GM18870 (cell line): ENCODE measurements around the gene DYNLRB1.
"Not testable (repeated sequence)": the region's sequence is repeated elsewhere in the genome, so short reads cannot be mapped to it uniquely, and the experiment has no call there.

Source experiments
- ATAC-seq: cut with Tn5 transposase; IDR thresholded peaks from one replicate; pipeline ENCODE4 v1.9.1; 2021; ENCODE audit warnings: moderate library complexity; ENCODE audit not compliant: unreplicated experiment

Gene DYNLRB1

GRCh38 chr20:34511891-34512265, 4.3 kb upstream of the DYNLRB1 start:
- no peak for ATAC-seq

- ATAC-seq, result no peak
Measured at GRCh38 chr20:34512266-34512954, 3.8 kb upstream of the DYNLRB1 start.

DNA sequence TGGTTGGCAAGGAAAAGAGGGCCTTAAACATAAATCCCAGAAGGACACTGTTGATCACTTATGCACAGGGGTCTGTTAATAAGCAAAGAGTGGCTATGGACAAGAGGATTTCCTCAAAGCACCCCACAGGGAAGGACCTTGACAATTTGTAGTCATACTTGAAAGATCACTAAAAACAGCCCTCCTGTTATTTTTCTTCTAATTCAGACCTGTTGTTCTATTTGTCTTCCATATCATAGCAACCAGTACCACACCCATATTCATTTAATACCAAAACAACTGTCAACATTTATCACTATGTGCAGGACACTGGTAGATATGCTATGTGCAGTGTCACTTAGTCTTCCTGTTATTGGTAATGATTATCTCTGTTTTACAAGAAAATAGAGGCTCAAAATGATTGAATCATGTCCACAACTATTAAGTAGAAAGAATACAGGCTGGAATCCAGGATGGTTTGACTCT, 3.2 kb upstream of the DYNLRB1 start:
- no peak for ATAC-seq

DNA sequence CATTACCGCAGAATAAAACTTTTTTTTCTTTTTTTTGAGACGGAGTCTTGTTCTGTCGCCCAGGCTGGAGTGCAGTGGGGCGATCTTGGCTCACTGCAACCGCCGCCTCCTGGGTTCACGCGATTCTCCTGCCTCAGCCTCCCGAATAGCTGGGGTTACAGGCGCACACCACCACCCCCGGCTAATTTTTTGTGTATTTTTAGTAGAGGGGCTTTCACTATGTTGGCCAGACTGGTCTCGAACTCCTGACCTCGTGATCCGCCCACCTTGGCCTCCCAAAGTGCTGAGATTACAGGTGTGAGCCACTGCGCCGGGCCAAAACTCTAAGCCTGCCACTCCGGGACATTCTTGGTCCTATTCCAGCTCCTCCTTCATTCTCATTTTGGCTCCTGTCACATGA, 2.2 kb upstream of the DYNLRB1 start:
- ATAC-seq, result not testable (repeated sequence)

- no peak for ATAC-seq
Measured at GRCh38 chr20:34514897-34515483, 1.2 kb upstream of the DYNLRB1 start.

DNA sequence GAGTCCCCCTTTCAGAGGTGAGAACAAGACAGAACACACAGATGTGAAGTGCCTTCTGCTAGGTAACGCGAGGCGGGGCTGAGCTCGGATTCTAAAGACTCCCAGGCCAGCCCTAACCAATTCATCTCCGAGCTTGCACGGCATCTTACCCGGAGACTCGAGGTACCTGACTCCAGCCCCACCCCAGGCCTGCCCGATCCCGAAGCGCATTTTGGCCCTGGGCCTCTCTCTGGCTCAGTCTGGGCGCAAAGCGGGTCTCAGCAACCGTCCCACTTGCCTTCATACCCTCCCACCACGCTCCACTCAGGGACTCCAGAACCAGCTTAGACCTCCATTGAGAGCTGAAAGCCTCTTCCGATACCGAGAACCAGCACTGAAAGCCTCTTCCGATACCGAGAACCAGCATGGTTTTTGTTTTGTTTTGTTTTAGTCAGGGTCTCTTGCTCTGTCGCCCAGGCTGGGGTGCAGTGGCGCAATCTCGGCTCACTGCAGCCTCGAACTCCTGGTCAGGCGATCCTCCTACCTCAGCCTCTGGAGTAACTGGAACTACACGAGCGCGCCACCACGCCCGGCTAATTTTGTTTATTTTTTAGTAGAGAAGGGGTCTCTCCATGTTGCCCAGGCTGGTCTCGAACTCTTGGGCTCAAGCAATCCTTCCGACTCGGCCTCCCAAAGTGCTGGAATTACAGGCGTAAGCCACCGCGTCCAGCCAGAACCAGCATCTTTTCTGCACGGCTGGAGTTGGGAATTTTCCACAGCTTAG, 557 bp upstream of the DYNLRB1 start:
- peak; percentile 39 for ATAC-seq

DNA sequence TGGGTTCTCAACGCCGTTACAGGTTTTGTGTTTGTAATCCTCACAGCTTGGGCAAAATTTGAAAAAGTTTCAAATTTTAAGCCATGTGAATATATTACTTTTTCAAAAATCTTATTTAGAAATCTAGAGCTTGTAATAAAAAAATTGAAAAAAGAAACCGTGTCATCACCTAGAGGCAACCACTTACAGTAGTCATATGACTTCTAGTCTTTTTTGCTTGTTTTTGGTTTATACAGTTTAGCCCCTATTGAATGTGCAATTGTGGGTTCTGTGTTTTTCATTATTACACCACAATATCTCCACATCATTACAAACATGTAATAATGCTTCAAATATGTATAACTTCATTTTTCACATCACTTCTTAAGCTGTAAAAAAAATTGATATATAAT, 888 bp downstream of the DYNLRB1 start:
- no peak for ATAC-seq

DNA sequence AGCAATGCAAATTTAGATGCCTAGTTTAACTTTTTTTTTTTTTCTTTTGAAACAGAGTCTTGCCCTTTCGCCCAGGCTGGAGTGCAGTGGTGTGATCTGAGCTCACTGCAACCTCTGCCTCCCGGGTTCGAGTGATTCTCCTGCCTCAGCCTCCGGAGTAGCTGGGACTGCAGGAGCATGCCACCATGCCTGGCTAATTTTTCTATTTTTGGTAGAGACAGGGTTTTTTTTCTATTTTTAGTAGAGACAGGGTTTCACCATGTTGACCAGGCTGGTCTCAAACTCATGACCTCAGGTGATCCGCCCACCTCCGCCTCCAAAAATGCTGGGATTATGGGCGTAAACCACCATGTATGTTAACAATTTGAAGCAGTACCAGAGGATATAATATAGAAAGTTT, 2.6 kb downstream of the DYNLRB1 start:
- ATAC-seq, result not testable (repeated sequence)

DNA sequence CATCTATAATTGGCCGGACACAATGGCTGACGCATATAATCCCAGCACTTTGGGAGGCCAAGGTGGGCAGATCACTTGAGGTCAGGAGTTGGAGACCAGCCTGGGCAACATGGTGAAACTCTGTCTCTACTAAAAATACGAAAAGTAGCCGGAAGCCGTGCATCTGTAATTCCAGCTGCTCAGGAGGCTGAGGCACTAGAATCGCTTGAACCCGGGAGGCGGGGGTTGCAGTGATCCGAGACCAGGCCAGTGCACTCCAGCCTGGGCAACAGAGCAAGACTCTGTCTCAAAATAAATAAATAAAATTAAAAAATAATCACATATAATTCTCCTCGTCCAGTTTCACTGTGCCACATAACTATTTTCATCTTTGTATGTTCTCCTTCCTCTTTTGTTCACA, 3.6 kb downstream of the DYNLRB1 start:
- not testable (repeated sequence) for ATAC-seq

DNA sequence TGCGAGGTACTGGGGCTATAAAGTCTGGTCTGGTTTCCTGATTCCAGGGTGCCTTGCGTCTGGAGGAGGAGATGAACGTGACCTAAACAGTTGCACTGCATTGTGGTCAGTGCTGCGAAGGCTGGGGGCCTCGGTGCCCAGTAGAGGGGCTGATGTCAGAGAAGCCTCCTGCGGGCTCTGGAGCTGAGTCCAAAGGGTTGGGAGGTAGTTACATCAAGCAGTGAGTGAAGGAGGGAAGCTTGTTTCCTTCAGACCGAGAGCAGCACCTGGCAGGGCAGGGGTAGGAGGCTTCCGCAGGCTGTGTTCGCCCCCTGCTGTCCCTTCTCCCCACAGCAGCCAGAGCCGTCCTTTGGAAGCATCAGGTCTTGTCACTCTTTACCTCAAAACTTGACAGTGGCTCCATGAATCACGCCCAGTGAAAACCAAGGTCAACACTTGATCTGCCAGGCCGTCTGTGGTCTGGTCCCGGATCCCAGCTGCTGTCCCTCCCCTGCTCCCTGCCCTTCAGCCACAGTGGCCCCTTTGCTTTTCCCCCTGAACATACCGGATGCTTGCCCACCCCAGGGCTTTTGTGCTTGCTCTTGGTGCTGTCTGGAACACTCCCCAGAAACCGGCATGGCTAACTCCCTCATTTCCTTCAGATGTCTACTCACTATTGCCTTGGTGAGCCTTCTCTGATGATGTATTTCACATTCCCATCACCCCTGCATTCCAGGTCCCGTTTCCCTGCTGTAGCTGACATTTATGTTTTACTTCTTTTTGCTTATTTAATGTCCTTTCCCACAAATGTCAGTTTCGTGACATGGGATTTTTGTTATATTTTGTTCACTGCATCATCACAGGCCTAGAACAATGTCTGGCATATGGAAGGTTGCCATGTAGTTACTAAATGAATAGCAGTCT, 7.0 kb downstream of the DYNLRB1 start:
- no peak for ATAC-seq

DNA sequence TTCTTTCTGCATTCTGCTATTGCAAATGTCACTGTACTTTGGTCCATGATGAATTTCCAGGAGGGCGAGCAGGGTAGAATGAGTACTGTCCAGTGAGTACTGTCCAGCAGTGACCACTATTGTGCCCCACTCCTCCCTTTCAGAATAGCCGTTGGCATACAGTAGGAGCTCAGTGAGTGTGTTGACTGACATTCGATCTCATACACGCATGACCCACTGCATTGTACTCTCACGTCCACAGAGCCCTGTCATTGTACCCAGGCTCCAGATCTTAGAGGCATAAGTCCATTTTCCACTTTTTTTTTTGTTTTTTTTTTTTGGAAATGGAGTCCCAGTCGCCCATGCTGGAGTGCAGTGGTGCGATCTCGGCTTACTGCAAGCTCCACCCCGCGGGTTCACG, 8.2 kb downstream of the DYNLRB1 start:
- ATAC-seq, result no peak

DNA sequence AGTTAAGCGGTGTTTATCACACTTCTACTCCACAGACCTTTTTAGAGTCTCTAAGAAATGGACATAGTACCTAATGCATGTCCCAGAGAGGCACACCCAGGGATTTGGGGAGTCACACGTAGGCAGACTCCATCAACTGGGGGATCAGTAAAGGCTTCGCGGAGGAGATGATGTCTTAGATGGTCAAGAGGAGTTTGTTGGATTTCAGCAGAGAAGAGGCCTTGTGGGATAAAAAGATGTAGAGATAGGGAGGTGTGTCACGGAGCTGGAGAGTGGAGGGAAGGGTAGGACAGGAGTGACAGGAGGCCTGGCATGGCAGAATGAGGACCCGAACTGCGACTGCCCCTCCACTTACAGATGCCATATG, 9.1 kb downstream of the DYNLRB1 start:
- ATAC-seq, result no peak

DNA sequence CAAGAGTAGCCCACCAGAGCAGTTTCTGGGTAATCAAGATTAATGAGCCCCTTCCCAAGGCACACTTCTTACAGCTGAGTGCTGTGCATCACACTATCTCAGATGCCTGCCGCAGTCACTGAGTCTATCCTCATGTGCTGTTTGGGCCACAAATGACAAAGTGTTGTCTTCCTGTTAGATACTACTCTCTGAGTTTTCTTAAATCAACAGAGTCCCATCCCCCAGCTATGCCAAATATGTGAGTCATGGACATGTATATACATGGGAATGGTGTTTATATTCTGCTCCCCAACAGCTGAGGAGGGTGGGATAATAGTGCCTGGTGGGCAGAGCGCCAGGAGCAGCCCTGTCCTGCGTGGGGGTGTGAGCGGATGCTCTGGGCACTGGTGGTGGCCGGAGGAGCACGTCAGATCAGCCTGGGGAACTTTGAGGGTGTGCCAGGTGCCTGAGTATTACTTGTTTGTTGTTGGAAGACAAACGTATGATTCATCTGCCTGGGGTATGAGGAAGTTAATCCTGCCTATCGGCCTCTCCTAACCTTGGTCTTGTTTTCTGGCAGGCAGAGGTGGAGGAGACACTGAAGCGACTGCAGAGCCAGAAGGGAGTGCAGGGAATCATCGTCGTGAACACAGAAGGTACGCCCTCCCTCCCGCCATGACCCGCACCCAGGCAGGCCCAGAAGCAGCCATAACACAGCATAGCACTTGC, 9.6 kb downstream of the DYNLRB1 start:
- ATAC-seq, result no peak

DNA sequence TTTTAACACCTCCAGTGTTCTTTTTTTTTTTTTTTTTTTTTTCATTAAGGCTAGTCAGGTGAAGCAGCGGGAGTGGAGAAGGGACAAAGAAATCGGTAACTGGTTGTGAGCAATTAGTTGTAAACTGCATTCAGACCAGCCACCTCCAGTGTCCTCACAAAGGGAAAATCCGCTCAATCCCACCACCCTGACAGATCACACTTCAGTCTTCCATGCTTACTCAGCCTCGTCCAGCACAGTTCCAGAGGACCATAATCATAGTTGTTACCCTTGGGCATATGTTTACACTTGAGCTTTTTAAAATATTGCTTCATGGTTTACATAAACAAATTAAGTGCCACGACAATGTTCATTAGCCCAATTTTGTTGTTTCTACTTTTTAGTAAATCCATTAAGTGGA, 10.2 kb downstream of the DYNLRB1 start:
- ATAC-seq, result no peak

GRCh38 chr20:34527016-34527415, 10.8 kb downstream of the DYNLRB1 start:
- ATAC-seq, result no peak

- no peak for ATAC-seq
Measured at GRCh38 chr20:34528921-34529297, 12.7 kb downstream of the DYNLRB1 start.

GRCh38 chr20:34529742-34530141, 13.5 kb downstream of the DYNLRB1 start:
- ATAC-seq, result no peak

- no peak for ATAC-seq
Measured at GRCh38 chr20:34530342-34530741, 14.1 kb downstream of the DYNLRB1 start.

DNA sequence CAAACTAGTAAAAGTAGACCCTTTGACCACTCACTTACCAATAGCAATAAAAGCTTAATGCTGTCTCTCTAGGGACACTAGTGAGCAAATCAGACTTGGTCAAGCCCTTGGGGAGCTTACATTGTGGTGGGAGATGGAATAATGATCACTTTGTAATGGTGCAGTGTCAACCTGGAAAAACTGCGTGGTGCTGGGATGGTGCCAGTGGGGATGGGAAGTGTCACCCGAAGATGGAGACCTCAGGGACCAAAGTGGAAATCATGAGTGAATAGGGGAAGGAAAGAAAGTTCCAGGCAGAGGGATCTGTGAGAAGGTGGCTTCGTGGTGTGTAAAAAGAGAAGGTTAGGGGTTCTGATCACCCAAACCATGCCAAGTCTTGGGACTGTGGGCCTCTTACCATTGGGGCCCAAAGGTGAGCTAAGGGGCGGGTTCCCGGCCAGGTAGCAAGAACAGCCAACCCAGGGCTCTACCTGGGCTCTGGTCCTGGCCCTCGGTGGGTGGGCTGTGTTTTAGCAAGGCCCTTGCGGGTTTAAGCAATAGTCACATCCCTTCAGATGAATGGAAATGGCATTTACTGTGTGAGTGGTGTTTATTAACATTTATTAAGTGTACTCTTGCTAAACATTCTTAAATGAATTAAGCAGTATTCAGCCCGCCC, 15.5 kb downstream of the DYNLRB1 start:
- ATAC-seq, result no peak

- ATAC-seq, result no peak
Measured at GRCh38 chr20:34532320-34532719, 16.1 kb downstream of the DYNLRB1 start.
